KG1 (cell line): Measurements from ENCODE around the gene INCENP.

Experiments used
- DNase-seq: peaks from one replicate; lab custom pipeline; 2025; lab: John Stamatoyannopoulos, UW

INCENP gene

DNA sequence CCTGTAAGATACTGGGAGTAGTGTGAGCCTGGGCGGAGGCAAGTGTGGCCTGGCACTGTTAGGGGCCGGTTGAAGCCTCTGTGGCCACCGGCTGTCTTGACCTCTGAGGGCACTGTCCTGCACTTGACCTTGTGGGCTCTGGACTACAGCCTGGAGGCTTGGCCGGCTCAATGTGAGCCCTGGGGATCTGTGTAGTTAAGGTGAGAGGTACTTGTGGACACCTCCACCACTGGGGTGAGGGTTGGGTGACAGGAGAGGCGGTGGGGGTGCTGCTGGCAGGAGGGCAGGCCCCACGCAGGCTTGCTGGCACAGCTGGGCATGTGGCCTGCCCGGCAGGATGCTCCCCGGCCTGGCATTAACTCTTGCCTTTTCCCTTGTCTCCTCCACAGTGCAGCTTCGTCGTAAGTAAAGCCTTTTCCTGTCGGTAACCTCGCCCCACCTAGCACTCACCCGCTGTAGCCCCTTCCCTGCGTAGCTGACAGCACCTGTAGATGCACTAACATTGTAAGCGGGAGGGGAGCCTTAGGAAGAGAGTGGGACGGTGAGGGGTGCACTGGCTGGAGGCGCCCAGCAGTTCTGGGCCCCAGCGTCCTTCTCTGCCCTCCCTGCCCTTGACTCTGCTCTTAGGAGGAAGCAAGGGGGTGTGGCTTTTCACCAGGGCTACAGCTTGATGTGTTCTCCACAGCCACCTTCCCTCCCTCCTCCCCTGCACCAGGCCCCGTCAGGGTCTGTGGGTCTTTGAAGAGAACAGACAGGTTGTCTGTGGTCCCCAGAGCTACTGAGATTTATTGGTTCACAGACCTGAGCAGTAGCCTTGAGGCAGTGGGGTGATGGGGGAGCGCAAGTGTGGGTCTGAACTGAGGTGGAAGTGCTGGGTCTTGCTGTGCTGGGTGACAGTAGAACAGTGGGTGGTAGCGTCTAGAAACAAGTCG lies 17.6 kb downstream of the INCENP start:
- DNase-seq = no peak

DNA sequence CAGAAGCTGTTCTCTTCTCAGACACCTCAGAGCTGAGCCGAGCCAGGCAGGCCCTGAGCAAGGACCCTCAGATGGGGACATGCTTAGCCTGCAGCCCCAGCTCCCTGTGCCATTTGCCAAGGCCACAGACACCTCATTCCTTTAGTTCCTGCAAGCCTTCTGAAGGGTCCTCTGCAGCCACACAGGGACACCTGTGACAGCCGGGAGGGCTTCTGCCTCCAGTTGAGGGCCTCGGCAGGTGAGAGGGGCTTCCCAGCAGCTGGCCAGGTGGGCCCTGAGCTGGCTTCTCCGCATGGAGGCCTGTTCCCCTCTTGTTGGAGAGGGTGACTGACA lies 18.2 kb downstream of the INCENP start:
- no peak for DNase-seq

DNA sequence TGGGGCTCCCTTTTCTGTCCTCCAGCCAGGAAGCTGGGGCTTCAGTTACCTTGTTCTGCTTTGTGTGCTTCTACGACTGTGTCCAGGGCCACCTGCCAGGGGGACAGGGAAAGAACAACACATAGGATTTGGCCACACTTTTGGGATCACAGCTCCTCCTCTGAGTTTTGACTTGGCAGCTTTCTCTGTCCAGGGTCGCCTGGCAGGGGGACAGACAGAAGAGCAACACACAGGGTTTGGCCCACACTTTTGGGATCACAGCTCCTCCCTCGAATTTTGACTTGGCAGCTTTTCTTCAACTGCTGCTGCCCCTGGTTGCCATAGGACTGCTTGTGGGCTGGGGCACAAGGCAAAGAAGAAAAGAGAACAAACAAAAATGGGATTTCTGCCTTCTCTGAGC lies 19.1 kb downstream of the INCENP start:
- no peak for DNase-seq

DNA sequence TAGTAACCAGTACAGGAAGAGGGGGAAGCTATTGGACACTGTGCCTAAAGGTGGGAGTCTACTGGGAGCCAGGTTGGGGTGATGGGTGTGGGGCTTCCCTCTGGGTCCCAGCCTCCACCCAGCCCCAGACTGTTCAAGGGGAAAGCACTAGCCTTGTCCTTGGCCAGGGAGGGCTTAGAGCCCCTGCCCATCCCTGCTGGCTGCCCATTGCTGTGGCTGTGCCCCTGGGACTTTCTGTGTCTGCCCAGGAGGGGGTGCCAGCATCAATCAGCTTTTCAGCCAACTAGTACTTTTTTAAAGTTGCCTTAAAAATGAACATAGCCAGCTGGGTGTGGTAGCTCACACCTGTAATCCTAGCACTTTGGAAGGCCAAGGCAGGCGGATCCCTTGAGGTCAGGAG lies 19.9 kb downstream of the INCENP start:
- DNase-seq = no peak

DNA sequence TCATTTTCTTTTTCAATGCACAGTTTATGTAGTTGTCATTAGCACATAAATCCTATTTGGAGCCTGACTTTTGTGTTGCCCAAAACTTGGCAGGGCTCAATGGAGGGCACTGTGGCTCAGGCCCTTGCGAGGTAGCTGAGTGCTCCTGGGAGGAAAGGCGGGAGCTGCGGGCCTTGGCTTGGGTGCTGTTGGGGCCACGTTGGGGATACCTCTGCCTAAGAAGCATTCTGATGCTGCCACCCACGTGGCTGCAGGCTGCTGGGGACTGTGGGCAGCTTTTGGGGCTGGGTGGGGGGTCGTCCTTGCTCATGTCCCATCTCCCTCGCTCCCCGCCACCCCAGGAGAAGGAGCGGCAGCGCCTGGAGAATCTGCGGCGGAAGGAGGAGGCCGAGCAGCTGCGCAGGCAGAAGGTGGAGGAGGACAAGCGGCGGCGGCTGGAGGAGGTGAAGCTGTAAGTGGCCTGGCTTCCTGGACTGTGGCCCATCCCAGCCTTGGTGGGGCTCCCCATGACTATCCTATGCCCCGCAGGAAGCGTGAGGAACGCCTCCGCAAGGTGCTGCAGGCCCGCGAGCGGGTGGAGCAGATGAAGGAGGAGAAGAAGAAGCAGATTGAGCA lies 20.9 kb downstream of the INCENP start:
- DNase-seq = no peak

DNA sequence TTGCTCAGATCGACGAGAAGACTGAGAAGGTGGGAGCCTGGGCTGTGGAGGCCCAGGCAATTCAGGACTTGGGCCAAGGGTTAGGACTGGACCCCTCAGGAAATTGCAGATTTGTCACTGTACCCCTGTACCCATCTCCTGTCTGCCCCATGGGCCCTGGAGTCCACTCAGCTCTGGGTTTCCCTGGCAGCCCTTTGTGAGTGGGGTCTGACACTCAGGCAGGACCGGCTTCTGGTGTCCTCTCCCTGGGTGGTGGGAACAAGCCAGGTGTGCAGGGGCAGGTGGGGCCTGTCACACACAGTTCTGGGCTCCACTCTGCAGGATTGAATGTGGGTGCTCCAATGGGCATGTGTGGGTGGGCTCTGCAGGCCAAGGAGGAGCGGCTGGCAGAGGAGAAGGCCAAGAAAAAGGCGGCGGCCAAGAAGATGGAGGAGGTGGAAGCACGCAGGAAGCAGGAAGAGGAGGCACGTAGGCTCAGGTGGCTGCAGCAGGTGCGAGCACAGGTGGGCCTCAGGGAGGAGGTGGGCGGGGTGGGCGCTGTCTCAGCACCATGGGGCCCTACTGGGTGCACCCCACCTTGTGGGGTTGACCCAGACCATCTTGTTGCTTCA lies 21.6 kb downstream of the INCENP start:
- no peak for DNase-seq

DNA sequence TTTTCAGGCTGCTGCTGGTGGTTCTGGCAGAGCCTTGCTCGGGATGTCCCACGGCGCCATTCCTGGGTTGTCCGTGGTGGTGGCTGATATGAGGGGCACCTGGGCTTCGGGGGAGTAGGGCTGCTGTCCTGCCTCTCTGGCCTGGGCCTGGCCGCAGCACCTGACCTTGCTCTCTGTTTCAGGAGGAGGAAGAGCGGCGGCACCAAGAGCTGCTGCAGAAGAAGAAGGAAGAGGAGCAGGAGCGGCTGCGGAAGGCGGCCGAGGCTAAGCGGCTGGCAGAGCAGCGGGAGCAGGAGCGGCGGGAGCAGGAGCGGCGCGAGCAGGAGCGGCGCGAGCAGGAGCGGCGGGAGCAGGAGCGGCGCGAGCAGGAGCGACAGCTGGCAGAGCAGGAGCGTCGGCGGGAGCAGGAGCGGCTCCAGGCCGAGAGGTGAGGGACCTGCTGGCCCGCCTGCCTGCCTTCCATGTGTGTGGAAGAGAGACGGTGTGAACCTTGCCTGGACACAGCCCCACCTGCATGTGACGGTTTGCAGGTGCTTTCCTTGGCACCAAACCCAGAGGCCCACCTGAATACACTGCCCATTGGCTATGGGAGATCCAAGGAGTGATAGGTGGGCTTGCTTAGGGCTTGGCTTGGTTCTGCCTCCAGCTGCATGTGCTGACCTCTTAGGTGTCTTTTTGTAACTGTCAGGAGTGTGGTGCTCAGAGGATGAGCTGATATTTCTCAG lies 22.8 kb downstream of the INCENP start:
- DNase-seq = no peak

DNA sequence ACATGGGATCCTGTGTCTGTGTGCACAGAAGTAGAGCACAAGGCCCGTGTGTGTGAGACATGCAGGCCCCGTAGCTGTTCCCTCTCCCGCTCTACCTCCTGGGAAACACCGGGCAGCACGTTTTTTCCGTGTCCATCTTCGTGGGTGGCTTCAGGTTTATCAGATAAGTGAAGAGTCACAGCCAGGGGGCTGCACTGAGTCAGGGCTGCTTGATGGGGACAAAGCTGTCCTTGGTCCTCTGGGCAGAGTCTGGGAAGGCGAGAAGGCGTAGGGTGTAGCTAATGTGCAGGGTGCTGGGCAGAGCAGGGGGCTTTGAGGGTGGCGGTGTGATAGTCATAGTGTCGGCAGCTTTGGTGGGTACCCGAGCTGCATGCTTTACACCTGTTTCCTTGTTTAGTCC lies 23.7 kb downstream of the INCENP start:
- DNase-seq = no peak

DNA sequence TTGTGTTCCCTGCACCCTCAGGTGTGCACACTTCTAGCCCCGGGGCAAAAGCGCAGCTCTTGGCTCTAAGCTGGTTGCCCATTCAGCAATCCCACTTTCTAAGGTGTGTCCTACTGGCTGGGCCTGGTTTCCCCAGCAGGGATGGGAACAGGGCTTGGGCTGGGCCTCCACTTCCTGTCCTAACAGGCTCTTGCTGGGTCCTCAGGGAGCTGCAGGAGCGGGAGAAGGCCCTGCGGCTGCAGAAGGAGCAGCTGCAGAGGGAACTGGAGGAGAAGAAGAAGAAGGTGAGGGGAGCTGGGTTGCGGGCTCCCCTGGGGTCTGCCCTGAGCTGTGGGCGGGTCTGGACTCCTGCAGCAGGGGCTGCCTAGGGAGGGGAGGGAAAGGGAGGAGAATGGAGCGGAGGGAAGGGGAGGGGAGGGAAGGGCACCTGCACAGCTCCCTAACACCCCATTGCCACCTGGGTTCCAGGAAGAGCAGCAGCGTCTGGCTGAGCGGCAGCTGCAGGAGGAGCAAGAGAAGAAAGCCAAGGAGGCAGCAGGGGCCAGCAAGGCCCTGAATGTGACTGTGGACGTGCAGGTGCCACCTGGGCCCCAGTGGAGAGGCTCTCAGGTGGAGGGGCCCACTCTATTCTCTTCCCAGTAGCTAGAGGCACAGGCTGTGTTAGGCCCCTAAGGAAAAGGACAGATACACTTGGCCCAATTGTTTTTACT lies 24.6 kb downstream of the INCENP start:
- no peak for DNase-seq

DNA sequence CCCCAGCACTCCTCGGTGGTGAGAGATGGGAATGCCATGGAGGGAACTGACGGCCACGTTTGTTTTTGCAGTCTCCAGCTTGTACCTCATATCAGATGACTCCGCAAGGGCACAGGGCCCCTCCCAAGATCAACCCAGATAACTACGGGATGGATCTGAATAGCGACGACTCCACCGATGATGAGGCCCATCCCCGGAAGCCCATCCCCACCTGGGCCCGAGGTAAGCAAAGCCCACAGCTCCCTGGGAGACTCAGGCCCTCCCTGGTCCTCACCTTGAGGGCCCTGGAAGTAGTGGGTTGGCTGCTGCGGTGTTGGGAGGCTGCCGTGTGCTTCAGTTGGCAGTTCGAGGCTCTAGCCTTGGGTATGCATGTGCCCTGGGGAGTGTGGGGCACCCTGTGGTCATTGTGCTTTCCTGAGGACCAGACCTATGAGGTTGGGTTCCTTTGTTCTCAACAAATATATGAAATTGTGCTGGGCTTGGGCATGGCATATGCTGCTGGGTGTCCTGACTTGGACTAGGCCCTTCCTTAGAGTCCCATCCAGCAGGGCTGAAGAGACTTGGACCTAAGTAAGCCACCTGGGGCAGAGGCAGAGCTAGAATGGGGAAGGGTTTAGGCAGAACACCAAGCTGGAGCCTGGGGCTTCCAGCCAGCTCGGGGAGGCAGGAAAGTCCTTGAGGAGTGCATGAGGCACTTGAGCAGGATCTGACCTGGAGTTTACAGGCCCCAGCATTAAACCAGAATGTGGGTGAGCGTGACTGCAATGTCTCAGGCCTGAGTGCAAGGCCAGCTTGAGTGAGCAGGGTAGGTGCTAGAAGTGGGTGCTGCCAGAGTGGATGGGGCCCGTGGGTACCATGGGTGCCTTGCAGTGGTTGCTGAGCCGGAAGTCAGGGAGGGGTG lies 26.4 kb downstream of the INCENP start:
- no peak for DNase-seq

DNA sequence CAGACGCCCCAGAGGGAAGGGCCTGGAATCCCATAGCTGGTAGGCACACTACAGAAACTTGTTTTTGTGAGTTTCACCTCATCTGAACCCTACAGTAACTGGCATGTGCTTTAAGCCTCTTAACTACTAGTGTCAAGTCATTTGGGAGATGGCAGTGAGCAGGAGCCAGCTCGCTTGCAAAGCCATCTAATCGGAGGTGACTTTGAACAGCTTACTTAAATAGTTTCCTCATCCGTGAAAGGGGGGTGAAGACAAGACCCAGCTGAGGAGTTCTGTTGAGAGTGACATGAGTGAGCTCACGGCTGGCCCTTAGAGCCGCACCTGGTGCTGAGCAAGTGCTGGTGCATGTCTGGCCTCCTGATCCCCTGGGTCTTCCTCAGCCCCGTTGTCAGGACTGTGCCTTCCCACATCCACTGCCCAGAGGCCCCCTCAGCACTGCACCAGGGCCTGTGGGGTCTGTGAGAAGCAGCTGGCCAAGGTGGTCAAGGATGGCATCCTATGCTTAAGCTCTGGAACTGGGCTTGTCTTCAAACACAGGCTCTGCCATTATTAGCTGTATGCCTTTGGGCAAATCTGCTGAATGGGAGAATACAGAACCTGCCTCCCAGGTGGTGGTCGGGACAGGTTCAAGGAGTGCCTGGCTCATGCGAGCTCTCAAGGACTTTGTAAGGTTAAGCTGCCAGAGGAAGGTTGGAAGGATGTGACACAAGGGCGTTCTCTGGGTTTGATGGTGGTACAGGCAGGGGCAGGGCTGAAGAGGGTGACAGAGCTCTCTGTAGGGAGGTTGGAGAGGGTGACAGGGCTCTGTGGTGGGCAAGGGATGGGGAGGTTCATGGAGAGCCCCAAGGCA lies 27.3 kb downstream of the INCENP start:
- DNase-seq = no peak

DNA sequence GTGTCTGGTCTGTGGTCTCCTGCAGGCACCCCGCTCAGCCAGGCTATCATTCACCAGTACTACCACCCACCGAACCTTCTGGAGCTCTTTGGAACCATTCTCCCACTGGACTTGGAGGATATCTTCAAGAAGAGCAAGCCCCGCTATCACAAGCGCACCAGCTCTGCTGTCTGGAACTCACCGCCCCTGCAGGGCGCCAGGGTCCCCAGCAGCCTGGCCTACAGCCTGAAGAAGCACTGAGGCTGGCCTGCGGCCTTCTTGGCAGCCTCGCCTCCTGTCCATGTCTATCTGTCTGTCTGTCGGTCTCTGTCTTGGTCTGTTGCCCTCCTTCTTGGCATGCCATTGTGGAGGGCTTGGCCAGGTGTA lies 27.9 kb downstream of the INCENP start:
- DNase-seq = no peak

DNA sequence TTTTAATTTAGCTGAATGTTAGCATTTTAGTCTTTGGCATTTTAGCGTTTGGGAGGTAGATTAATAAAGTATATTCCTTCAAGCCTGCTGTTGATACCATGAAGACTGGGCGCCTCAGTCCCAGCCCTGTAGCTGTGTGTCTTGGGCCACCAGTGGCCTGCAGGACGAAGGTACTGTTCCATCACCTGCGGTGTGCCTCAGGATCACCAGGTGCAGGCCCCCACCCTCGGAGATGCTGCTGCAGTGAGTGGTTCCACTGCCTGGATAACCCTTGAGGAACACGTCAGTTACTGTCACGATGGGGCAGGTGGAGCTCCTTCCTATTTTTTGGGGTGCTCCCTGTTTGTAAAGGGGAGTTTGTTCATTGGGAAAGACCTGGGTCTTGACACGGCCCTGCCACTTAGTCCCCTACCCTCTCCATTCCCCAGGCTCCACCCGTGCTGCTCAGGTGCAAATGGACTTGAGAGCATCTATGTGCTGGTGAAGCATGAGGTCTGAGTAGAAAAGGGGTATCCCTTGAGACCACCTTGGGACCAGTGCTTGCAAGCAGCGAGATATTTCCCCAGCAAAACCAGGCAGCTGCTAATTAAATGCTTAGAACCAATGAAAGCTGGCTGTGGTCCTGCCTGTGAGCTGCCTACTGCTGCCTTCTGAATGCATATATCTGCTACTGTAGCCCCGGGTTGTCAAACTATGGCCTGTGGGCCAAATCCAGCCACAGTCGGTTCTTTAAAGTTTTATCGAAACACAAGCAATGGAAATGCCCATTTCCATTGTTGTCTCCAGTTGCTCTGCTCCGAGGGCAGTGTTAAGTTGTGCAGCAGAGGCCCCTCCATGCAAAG lies 28.7 kb downstream of the INCENP start:
- DNase-seq = no peak

DNA sequence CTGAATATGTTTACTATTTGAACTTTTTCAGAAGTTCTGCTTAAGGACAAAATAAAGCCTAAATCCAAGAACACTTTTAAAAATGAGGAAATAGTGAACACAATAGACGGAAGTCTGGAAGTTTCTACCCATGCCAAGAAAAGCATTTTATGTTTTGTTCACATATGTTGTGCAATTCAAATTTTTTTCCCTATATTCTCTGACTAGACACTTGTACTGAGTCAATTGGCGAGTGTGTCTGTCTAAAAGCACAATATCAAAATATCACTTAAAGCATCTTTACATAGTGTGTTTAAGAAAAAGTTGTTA lies 29.2 kb downstream of the INCENP start:
- DNase-seq = no peak

DNA sequence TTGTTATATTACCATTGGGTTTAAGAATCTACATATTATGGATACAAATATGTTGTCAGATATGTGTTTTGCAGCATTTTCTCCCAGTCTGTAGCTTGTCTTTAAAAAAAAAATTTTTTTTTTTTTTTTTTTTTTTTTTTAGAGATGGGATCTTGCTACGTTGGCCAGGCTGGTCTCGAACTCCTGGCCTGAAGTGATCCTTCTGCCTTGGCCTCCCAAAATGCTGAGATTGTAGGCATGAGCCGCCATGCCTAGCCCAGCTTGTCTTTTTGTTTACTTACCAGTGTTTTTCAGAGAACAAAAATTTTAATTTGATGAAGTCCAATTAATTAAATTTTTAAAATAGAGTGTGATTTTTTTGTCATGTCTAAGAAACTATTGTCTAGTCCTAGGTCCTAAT lies 29.8 kb downstream of the INCENP start:
- DNase-seq = no peak

DNA sequence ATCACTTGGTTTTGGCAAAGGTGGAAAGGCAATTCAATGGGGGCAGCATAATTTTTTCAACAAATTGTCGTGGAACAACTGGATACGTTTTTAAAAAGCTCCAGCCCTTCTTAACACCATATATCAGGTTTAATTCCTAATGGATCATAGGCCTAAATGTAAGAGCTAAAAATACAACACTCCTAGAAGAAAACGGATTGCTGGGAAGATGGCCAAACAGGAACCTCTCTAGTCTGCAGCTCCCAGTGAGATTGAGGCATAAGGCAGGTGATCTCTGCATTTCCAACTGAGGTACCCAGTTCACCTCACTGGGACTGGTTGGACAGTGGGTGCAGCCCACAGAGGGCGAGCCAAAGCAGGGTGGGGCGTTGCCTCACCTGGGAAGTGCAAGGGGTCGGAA lies 33.8 kb downstream of the INCENP start:
- DNase-seq = no peak

DNA sequence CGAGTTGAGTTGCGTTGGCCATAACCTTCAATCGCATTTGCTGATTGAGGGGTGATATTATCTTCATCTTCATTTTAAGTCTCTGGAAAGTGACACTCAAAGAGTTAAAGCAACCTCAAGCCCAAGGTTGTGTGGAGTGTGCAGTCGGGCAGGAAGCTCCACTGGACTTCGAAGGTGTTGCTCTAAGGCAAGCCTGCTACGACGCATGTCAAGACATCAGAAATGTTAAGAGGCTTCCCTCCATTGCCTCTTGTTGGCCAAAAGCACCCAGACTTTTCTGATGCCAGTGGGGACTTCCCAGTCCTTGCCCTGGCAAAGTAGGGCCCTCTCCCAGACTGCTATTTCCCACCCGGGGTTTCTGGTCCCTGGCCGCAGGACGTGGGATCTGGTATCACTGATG lies 42.6 kb downstream of the INCENP start:
- no peak for DNase-seq

DNA sequence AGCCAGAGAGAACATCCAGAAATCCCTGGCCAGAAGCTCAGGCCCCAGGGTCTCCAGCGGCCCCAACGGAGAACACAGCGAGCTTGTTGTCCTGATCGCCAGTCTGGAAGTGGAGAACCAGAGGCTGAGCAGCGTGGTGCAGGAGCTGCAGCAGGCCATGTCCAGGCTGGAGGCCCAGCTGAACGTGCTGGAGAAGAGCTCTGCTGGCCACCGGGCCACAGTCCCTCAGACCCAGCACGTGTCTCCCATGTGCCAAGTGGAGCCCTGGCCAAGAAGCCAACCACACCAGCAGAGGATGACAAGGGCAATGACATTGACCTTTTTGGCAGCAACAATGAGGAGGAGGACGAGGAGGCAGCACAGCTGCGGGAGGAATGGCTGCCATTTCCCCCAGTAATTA lies 45.6 kb downstream of the INCENP start:
- no peak for DNase-seq

DNA sequence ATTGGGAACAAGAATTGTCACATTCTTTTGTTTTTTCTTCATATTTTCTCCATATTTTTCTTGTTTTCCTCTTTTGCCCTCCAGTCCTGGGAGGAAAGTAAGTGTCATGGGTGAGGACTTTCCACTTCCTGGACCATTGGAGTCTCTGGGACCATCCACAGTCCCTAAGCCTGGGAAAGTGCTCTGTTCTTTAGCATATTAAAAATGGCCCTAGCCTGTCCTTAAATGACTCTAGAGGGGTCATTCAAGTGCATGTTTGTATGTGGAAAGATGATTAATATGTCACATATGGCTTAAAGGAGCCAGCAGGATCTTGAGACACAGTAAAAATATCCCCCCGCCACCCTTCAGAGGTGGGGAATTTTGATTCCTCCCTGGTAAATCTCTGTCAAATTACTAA lies 46.1 kb downstream of the INCENP start:
- no peak for DNase-seq
